ENCODE data around the gene CTIF.

CTIF gene

GRCh38 chr18:48788373-48788772 is 249.5 kb downstream of the CTIF start:
- Histone ChIP-seq H3K27me3 (replicated peaks) (no peaks in the 10 kb centered on the region), H3K4me3 (ENCODE audit: low read depth, low read length) (no peak overlapping the region), H3K36me3 (replicated peaks) (no peaks in the 10 kb centered on the region), H3K27ac (no peak overlapping the region)
- in situ Hi-C loops (cut with HindIII; ENCODE audit: low pct_ligation_motif_present, low sequenced_read_pairs), result no loop called here
- TF ChIP-seq, protein P1, sequence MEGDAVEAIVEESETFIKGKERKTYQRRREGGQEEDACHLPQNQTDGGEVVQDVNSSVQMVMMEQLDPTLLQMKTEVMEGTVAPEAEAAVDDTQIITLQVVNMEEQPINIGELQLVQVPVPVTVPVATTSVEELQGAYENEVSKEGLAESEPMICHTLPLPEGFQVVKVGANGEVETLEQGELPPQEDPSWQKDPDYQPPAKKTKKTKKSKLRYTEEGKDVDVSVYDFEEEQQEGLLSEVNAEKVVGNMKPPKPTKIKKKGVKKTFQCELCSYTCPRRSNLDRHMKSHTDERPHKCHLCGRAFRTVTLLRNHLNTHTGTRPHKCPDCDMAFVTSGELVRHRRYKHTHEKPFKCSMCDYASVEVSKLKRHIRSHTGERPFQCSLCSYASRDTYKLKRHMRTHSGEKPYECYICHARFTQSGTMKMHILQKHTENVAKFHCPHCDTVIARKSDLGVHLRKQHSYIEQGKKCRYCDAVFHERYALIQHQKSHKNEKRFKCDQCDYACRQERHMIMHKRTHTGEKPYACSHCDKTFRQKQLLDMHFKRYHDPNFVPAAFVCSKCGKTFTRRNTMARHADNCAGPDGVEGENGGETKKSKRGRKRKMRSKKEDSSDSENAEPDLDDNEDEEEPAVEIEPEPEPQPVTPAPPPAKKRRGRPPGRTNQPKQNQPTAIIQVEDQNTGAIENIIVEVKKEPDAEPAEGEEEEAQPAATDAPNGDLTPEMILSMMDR (IDR thresholded peaks at IDR 0.05; ENCODE audit: low read depth, low read length, missing control alignments), result no peak
- DNase-seq, result no peak

GRCh38 chr18:48789259-48789812 is 250.5 kb downstream of the CTIF start:
- Histone ChIP-seq H3K27ac (no peak overlapping the region), H3K27me3 (replicated peaks) (no peaks in the 10 kb centered on the region), H3K36me3 (replicated peaks) (no peaks in the 10 kb centered on the region), H3K4me3 (ENCODE audit: low read depth, low read length) (no peak overlapping the region)
- DNase-seq, result no peak
- in situ Hi-C loops (cut with HindIII; ENCODE audit: low pct_ligation_motif_present, low sequenced_read_pairs), result no loop called here
- TF ChIP-seq, protein P1 (IDR thresholded peaks at IDR 0.05; ENCODE audit: low read depth, low read length, missing control alignments), result no peak

DNA sequence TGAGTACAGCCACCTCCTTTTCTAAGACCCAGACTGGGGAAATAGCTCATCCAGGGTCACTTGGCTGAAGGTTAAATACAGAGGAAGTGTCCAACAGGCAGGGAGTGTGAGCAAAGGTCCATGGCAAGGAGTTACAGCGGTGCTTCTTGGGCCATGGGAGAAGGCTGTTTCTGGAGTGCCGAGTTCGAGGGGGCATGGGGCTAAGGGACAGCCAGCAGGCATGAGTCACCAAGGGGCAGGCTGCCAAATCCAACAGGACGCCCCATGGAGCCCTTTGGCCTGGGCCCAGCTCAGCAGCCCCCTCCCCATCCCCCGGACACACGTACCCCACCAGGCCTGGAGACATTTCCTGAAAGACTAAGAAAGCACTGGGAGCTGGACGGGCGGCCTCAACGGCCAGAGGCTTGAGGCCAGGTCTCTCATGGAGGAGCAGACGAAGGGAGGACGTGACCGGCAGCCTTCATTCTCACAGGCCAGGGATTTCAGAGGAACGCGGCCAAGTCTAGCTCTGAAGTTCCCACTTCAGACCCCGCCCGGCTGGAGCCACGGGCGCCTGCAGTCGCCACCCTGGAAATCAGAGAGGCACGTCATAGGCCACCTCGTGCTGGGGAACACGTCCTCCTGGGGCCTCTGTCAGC is 251.5 kb downstream of the CTIF start:
- peak; percentile 81 for DNase-seq
- H3K36me3 ChIP-seq (replicated peaks), result no peaks in the 10 kb centered on the region
- TF ChIP-seq, protein P1 (IDR thresholded peaks at IDR 0.05; ENCODE audit: low read depth, low read length, missing control alignments), result no peak
- no peak overlapping the region for H3K4me3 ChIP-seq (ENCODE audit: low read depth, low read length)
- no peaks in the 10 kb centered on the region for H3K27me3 ChIP-seq (replicated peaks)
- in situ Hi-C loops (cut with HindIII; ENCODE audit: low pct_ligation_motif_present, low sequenced_read_pairs), result no loop called here
- H3K27ac ChIP-seq, result peak overlapping the region; percentile 65

GRCh38 chr18:48790869-48791635 is 252.2 kb downstream of the CTIF start:
- no peaks in the 10 kb centered on the region for H3K27me3 ChIP-seq (replicated peaks)
- TF ChIP-seq, protein P1 (IDR thresholded peaks at IDR 0.05; ENCODE audit: low read depth, low read length, missing control alignments), result no peak
- in situ Hi-C loops (cut with HindIII; ENCODE audit: low pct_ligation_motif_present, low sequenced_read_pairs), result no loop called here
- H3K4me3 ChIP-seq (ENCODE audit: low read depth, low read length), result no peak overlapping the region
- no peaks in the 10 kb centered on the region for H3K36me3 ChIP-seq (replicated peaks)
- H3K27ac ChIP-seq, result peak overlapping the region; percentile 65
- DNase-seq, result no peak

DNA sequence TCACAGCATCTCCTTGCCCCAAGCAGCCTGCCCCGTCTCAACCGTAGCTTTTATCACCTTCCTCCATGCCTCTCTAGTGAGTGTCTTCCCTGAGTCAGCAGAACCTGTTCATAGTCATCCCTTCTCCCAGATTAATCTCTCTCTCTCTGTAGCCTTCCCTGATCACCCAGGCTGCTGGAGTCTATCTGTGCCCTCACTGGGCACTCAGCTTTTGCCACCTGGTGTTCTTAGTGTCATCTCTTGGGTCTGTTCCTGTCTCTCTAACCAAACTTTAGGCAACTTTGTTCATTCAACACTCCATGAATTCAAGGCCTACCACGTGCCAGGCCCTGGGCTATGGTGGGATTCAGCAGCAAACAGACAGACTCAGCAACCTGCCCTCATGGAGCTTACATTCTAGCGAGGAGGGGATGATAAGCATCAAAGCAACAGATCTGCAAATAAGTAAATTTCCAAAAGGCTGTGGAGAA is 252.8 kb downstream of the CTIF start:
- no peak overlapping the region for H3K27ac ChIP-seq
- no peaks in the 10 kb centered on the region for H3K36me3 ChIP-seq (replicated peaks)
- H3K4me3 ChIP-seq (ENCODE audit: low read depth, low read length), result no peak overlapping the region
- no peak for DNase-seq
- in situ Hi-C loops (cut with HindIII; ENCODE audit: low pct_ligation_motif_present, low sequenced_read_pairs), result no loop called here
- H3K27me3 ChIP-seq (replicated peaks), result no peaks in the 10 kb centered on the region
- TF ChIP-seq, protein P1 (IDR thresholded peaks at IDR 0.05; ENCODE audit: low read depth, low read length, missing control alignments), result no peak

Measured in brain microvascular endothelial cell (primary cell).